Cardiac fibroblast (primary cell): ENCODE data around the gene ANTKMT.

Source experiments
- DNase-seq, 2 donors: peaks; one replicate each; pipeline versions ENCODE4 v3.0.0 to v3.0.0-alpha.2; 2010; ENCODE audit warnings: low read depth in 2 of 2
- H3K4me3 ChIP-seq, 2 donors: replicated peaks in 1 of 2; 1 replicate in 1 of 2; 2 replicates in 1 of 2; pipeline ENCODE4 v1.5.1; 2011; ENCODE audit warnings: low read depth in 2 of 2, low read length in 2 of 2, mild to moderate bottlenecking in 2 of 2, moderate library complexity in 1 of 2
- TF ChIP-seq, protein P1 (sequence below): IDR thresholded peaks from one replicate; pipeline ENCODE4 v1.5.1; 2011; ENCODE audit warnings: low read depth, mild to moderate bottlenecking, low read length, inconsistent platforms

Gene ANTKMT

DNA sequence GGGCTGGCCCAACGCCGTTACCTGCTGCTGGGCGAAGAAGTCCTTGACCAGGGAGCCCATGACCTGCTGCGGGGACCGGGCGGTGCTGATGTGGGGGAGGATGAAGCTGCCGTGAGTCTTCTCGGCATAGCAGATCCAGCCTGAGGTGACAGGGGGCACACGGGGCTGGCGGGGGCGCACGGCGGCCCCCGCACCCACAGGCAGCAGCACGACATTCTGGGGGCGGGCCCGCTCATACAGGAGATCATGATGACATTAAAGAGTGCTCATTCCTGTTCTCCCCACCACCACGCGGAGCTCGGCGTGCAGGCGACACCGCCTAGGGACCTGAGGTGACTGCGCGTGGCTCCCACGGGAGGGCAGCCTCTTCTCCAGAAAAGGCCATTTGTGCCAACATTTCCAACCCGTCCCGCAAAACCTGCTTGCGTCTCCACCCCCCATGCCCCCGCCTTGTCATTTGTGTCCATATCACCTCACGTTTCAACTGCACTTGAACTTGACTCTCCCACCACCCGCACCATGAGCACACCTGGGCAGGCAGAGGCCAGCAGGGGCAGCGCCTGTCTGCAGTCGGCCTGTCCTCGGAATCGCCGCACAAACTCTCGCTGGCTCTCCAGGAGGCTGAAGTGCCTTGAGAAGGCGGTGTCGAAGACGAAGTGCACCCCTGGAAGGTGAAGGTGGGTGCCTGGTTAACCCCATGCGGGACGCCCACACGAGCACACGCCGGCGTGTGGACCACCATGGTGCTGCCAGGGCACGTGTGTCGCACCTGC is 13.4 kb downstream of the ANTKMT start:
- H3K4me3 ChIP-seq = no peak overlapping the region
- DNase-seq = no peak
- TF ChIP-seq, protein P1, sequence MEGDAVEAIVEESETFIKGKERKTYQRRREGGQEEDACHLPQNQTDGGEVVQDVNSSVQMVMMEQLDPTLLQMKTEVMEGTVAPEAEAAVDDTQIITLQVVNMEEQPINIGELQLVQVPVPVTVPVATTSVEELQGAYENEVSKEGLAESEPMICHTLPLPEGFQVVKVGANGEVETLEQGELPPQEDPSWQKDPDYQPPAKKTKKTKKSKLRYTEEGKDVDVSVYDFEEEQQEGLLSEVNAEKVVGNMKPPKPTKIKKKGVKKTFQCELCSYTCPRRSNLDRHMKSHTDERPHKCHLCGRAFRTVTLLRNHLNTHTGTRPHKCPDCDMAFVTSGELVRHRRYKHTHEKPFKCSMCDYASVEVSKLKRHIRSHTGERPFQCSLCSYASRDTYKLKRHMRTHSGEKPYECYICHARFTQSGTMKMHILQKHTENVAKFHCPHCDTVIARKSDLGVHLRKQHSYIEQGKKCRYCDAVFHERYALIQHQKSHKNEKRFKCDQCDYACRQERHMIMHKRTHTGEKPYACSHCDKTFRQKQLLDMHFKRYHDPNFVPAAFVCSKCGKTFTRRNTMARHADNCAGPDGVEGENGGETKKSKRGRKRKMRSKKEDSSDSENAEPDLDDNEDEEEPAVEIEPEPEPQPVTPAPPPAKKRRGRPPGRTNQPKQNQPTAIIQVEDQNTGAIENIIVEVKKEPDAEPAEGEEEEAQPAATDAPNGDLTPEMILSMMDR = no peak

GRCh38 chr16:734981-735881 is 14.3 kb downstream of the ANTKMT start:
- no peak for DNase-seq
- TF ChIP-seq, protein P1 = no peak
- no peak overlapping the region for H3K4me3 ChIP-seq

GRCh38 chr16:735982-736453 is 15.1 kb downstream of the ANTKMT start:
- no peak for DNase-seq
- H3K4me3 ChIP-seq = no peak overlapping the region
- TF ChIP-seq, protein P1 = no peak

GRCh38 chr16:736936-737481 is 16.1 kb downstream of the ANTKMT start:
- no peak overlapping the region for H3K4me3 ChIP-seq
- no peak for DNase-seq
- TF ChIP-seq, protein P1 = no peak

GRCh38 chr16:739560-740458 is 18.9 kb downstream of the ANTKMT start:
- peak overlapping the region; percentile 86 to 87 for H3K4me3 ChIP-seq
- TF ChIP-seq, protein P1 = no peak
- no peak for DNase-seq

DNA sequence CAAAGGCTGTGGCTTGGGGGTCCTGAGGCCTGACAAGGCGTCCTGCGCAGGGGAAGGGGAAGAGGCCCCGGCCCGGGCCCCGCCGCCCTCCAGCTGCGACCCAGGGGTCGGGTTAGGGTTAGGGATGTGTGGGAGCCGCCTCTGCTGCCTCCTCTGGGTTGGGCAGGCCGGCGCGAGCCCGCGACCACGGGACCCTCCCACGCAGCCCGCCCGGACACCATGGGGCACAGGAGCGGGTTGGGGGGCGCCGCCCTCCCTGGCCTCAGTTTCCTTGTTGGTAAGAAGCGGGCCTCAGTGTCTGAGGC is 19.5 kb downstream of the ANTKMT start:
- TF ChIP-seq, protein P1 = no peak
- peak overlapping the region; percentile 86 to 87 for H3K4me3 ChIP-seq
- DNase-seq = no peak
